K562 (cell line): ENCODE measurements around the gene LAMTOR5. TPM values are rescaled to one million over a fixed set of nuclear protein-coding genes. Genes with fewer than 3 reads are reported as not detected.

Experiments
- CREB3 ChIP-seq: fragments of 450-650 bp; conservative IDR thresholded peaks from 2 replicates; pipeline ENCODE4 v1.6.1; 2016; ENCODE audit warnings: missing genetic modification characterization, low read depth, mild to moderate bottlenecking, missing compliant biosample characterization, moderate library complexity
- EP400 ChIP-seq: fragments of 450-650 bp; IDR thresholded peaks from 2 replicates; pipeline ENCODE4 v1.6.1; 2017; ENCODE audit warnings: antibody characterized with exemption, mild to moderate bottlenecking, moderate library complexity
- EZH2 ChIP-seq: IDR thresholded peaks from 2 replicates; pipeline ENCODE4 v1.6.1; 2012; ENCODE audit warnings: low read depth, mild to moderate bottlenecking, inconsistent platforms, low read length, borderline replicate concordance
- GABPA ChIP-seq: fragments of 200-800 bp; sonication (Bioruptor generic); conservative IDR thresholded peaks from 2 replicates; pipeline ENCODE4 v1.6.1; 2016; ENCODE audit warnings: low read depth, missing genetic modification characterization, missing compliant biosample characterization
- GATAD2B ChIP-seq: fragments of 450-650 bp; IDR thresholded peaks from 2 replicates; pipeline ENCODE4 v1.6.1; 2017; ENCODE audit warnings: mild to moderate bottlenecking, borderline replicate concordance
- GTF2B ChIP-seq: IDR thresholded peaks from 2 replicates; pipeline ENCODE4 v1.6.1; 2011; ENCODE audit not compliant: insufficient read length; ENCODE audit errors: extremely low read depth
- HSF4 ChIP-seq: fragments of 250-450 bp; sonication (Bioruptor Pico); IDR thresholded peaks from 2 replicates; pipeline ENCODE4 v2.1.2; 2022; ENCODE audit warnings: mild to moderate bottlenecking, moderate library complexity, borderline replicate concordance
- MYC ChIP-seq, 2 experiments: fragments of 250-450 bp in 1 of 2; sonication (Bioruptor Pico) in 1 of 2; IDR thresholded peaks; 2 replicates each; pipeline versions ENCODE4 v1.5.1 to v1.6.1; 2012 to 2021; ENCODE audit warnings: low read depth in 2 of 2, borderline replicate concordance in 1 of 2, improper control_type of control experiment in 1 of 2, low read length in 1 of 2, mild to moderate bottlenecking in 1 of 2, moderate library complexity in 1 of 2
- NKRF ChIP-seq: fragments of 450-650 bp; IDR thresholded peaks from 2 replicates; pipeline ENCODE4 v1.6.1; 2016; ENCODE audit warnings: borderline replicate concordance
- SMAD1 ChIP-seq: fragments of 150-350 bp; IDR thresholded peaks from 2 replicates; pipeline ENCODE4 v1.6.1; 2014; ENCODE audit warnings: low read length, low read depth; ENCODE audit not compliant: partially characterized antibody
- SNRNP70 ChIP-seq: fragments of 200-400 bp; formaldehyde crosslinking; optimal IDR thresholded peaks from 2 replicates; pipeline ENCODE3; 2017; ENCODE audit warnings: low read depth, low read length
- TAF15 ChIP-seq: fragments of 200-400 bp; formaldehyde crosslinking; IDR thresholded peaks from 2 replicates; pipeline ENCODE4 v1.6.1; 2017; ENCODE audit warnings: mild to moderate bottlenecking, low read depth, low read length, moderate library complexity
- THRB ChIP-seq: fragments of 450-650 bp; formaldehyde crosslinking; conservative IDR thresholded peaks from 2 replicates; pipeline ENCODE4 v1.4.0; 2022; ENCODE audit warnings: mild to moderate bottlenecking, missing genetic modification characterization
- USF1 ChIP-seq: sonication (generic); formaldehyde crosslinking; IDR thresholded peaks from 2 replicates; pipeline ENCODE4 v1.9.0; 2022; ENCODE audit warnings: mild to moderate bottlenecking, missing genetic modification reagents
- YY1 ChIP-seq, 3 experiments: IDR thresholded peaks; 2 replicates each; pipeline ENCODE4 v1.6.1; 2011; ENCODE audit warnings: low read length in 2 of 3, mild to moderate bottlenecking in 2 of 3, moderate library complexity in 2 of 3, borderline replicate concordance in 1 of 3, control low read depth in 1 of 3, low read depth in 1 of 3; ENCODE audit not compliant: insufficient read depth in 3 of 3, insufficient replicate concordance in 2 of 3, control insufficient read depth in 1 of 3, insufficient read length in 1 of 3; ENCODE audit errors: extremely low read depth in 1 of 3
- ZNF408 ChIP-seq: fragments of 250-450 bp; sonication (Bioruptor Pico); IDR thresholded peaks from 2 replicates; pipeline ENCODE4 v1.4.0; 2020; ENCODE audit warnings: low read depth, mild to moderate bottlenecking, moderate library complexity
- ZNF79 ChIP-seq: fragments of 250-450 bp; sonication (Bioruptor Pico); IDR thresholded peaks from 2 replicates; pipeline ENCODE4 v1.4.0; 2020; ENCODE audit warnings: low read depth, mild to moderate bottlenecking, moderate library complexity
- polyA plus RNA-seq, 8 experiments: library from polyadenylated mRNA; depleted of rRNA in 4 of 8; stranded (reverse) in 5 of 8; unstranded in 3 of 8; fragments of >200 nt; fragmentation: Nextera tagmentation in 2 of 8; fragmentation: Illumina TruSeq in 1 of 8; extraction: Ambion mirVana in 2 of 8; extraction: Trizol in 1 of 8; gene quantifications; 2 replicates each; pipeline versions ENCODE4 v1.2.1 to v1.2.3, GENCODE V29; 2011 to 2014; ENCODE audit warnings: inconsistent platforms in 1 of 8, missing spikeins in 1 of 8
- total RNA-seq, 7 experiments: library from RNA; depleted of rRNA in 6 of 7; stranded (reverse); fragments of >200 nt in 6 of 7; fragmentation: Illumina TruSeq in 2 of 7; extraction: Trizol in 2 of 7; gene quantifications; 2 replicates each; pipeline versions ENCODE4 v1.2.1 to v1.2.3, GENCODE V29; 2011 to 2021; ENCODE audit warnings: low replicate concordance in 1 of 7

Gene LAMTOR5
- total and polyA plus RNA-seq, 9 of the 15 experiments (the other 6 are each of a cell fraction or from before 2014, with no cell fraction given) = 118 to 712 (median 241) TPM

- TF ChIP-seq CREB3 (tag) (peak; percentile 57; the same call in 1 of the 2 replicates), ZNF408 (CRISPR knock-in tag) (no peak), GATAD2B (peak; percentile 26; the same call in 1 of the 2 replicates), SMAD1 (no peak), GTF2B (peak; percentile 72), HSF4 (CRISPR knock-in tag) (no peak), NKRF (peak; percentile 98), ZNF79 (CRISPR knock-in tag) (no peak), SNRNP70 (no peak), THRB (CRISPR knock-in tag) (peak; percentile 82), EZH2 (no peak), TAF15 (no peak), YY1 (IDR thresholded peaks at IDR 0.05; ENCODE audit: borderline replicate concordance in 1 of 3, control insufficient read depth in 1 of 3, extremely low read depth in 1 of 3, insufficient read depth in 3 of 3, insufficient read length in 1 of 3, insufficient replicate concordance in 2 of 3, low read depth in 1 of 3, low read length in 2 of 3) (peak; percentile 69 to 96 (median 87)), GABPA (peak; percentile 96), MYC (IDR thresholded peaks at IDR 0.05; ENCODE audit: low read depth, low read length) (peak; percentile 95), MYC (CRISPR knock-in tag; IDR thresholded peaks at IDR 0.05; ENCODE audit: borderline replicate concordance, low read depth) (peak; percentile 71), EP400 (peak; percentile 98), USF1 (CRISPR knock-in tag) (peak; percentile 84)
These were observed at the start of gene LAMTOR5 (continued) for GRCh38 chr1:110407260-110408210.
